Trophoblast cell (in vitro differentiated cells and primary cell): ENCODE data around the gene TEX28.

ENCODE experiments used
- DNase-seq, 2 donors: peaks; one replicate each; pipeline ENCODE4 v3.0.0-alpha.2; 2016
- H2AFZ ChIP-seq: 2 replicates; pipeline ENCODE4 v1.6.1; 2013; ENCODE audit warnings: low read length, moderate library complexity, mild to moderate bottlenecking; ENCODE audit not compliant: insufficient read depth, poor library complexity
- H2AK5ac ChIP-seq: 2 replicates; pipeline ENCODE4 v1.6.1; 2013; ENCODE audit warnings: mild to moderate bottlenecking, low read length
- H2BK120ac ChIP-seq: 2 replicates; pipeline ENCODE4 v1.6.1; 2013; ENCODE audit warnings: low read length, mild to moderate bottlenecking, moderate library complexity; ENCODE audit not compliant: insufficient read depth, poor library complexity
- H2BK12ac ChIP-seq: 2 replicates; pipeline ENCODE4 v1.6.1; 2013; ENCODE audit warnings: mild to moderate bottlenecking, low read length, moderate library complexity
- H2BK5ac ChIP-seq: 2 replicates; pipeline ENCODE4 v1.6.1; 2013; ENCODE audit warnings: low read length, low read depth, moderate library complexity, mild to moderate bottlenecking; ENCODE audit not compliant: poor library complexity
- H3K14ac ChIP-seq: 2 replicates; pipeline ENCODE4 v1.6.1; 2013; ENCODE audit warnings: mild to moderate bottlenecking, low read length
- H3K18ac ChIP-seq: 2 replicates; pipeline ENCODE4 v1.6.1; 2013; ENCODE audit warnings: mild to moderate bottlenecking, low read length
- H3K23ac ChIP-seq: 2 replicates; pipeline ENCODE4 v1.6.1; 2013; ENCODE audit warnings: low read length
- H3K27ac ChIP-seq: 2 replicates; pipeline ENCODE4 v1.5.1; 2013; ENCODE audit warnings: low read depth, mild to moderate bottlenecking, inconsistent platforms, low read length, moderate library complexity
- H3K27me3 ChIP-seq: 2 replicates; pipeline ENCODE4 v1.6.1; 2013; ENCODE audit warnings: inconsistent platforms, mild to moderate bottlenecking, low read length, moderate library complexity; ENCODE audit not compliant: insufficient read depth
- H3K36me3 ChIP-seq, 2 experiments: 1 replicate in 1 of 2; 2 replicates in 1 of 2; pipeline ENCODE4 v1.6.1; 2013; ENCODE audit warnings: low read length in 2 of 2, mild to moderate bottlenecking in 2 of 2, moderate library complexity in 1 of 2; ENCODE audit not compliant: insufficient read depth in 2 of 2, control insufficient read depth in 1 of 2
- H3K4ac ChIP-seq: 2 replicates; pipeline ENCODE4 v1.6.1; 2013; ENCODE audit warnings: low read depth, mild to moderate bottlenecking, low read length, moderate library complexity
- H3K4me1 ChIP-seq, 2 experiments: 1 replicate in 1 of 2; 2 replicates in 1 of 2; pipeline ENCODE4 v1.6.1; 2013; ENCODE audit warnings: low read length in 2 of 2, mild to moderate bottlenecking in 2 of 2, moderate library complexity in 1 of 2; ENCODE audit not compliant: insufficient read depth in 2 of 2, control insufficient read depth in 1 of 2
- H3K4me2 ChIP-seq: 2 replicates; pipeline ENCODE4 v1.6.1; 2013; ENCODE audit warnings: inconsistent platforms, mild to moderate bottlenecking, low read length, moderate library complexity
- H3K4me3 ChIP-seq: 2 replicates; pipeline ENCODE4 v1.5.1; 2013; ENCODE audit warnings: mild to moderate bottlenecking, low read depth, low read length, inconsistent platforms
- H3K79me1 ChIP-seq: one replicate; pipeline ENCODE4 v1.6.1; 2013; ENCODE audit warnings: low read length
- H3K79me2 ChIP-seq: 2 replicates; pipeline ENCODE4 v1.6.1; 2013; ENCODE audit warnings: low read length, mild to moderate bottlenecking; ENCODE audit not compliant: control insufficient read depth, insufficient read depth, poor library complexity
- H3K9ac ChIP-seq: 2 replicates; pipeline ENCODE4 v1.6.1; 2013; ENCODE audit warnings: mild to moderate bottlenecking, low read length
- H3K9me3 ChIP-seq: 2 replicates; pipeline ENCODE4 v1.6.1; 2013; ENCODE audit warnings: low read depth, mild to moderate bottlenecking, control low read depth, inconsistent platforms, low read length; ENCODE audit not compliant: insufficient read depth
- H4K12ac ChIP-seq: 2 replicates; pipeline ENCODE4 v1.6.1; 2013; ENCODE audit warnings: low read depth, mild to moderate bottlenecking, low read length, moderate library complexity
- H4K8ac ChIP-seq: 2 replicates; pipeline ENCODE4 v1.6.1; 2013; ENCODE audit warnings: low read depth, mild to moderate bottlenecking, low read length, moderate library complexity
- H4K91ac ChIP-seq: one replicate; pipeline ENCODE4 v1.6.1; 2013; ENCODE audit warnings: low read depth, mild to moderate bottlenecking, low read length, moderate library complexity
- WGBS: extraction: QIAGEN DNeasy Blood & Tissue Kit; methylation state at CpG from one replicate; pipeline ENCODE4 v1.1.7; 2013; ENCODE audit warnings: missing lambda C conversion rate; ENCODE audit not compliant: insufficient read length, insufficient coverage; ENCODE audit errors: extremely low coverage; 5-methylcytosine and 5-hydroxymethylcytosine counted together

Gene TEX28

DNA sequence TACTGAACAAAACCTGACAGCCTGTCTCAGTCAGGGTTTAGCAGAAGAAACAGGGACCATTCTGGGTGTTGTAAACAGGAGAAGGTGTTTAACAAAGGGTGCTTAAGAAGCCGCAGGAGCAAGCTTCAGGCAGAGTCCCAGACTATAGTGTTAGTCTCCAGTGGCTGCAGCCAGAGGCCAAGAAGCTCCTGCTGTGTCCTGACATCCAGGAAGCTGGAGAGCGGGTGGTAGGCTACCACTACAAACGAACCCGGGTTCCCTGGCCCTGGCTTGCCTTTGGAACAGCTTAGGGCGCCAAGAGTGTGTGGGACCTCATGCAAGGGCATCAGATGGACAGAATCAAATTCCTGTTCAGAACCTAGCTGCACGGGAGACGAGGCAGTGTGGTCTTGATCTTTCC lies 28.6 kb upstream of the TEX28 start:
- H3K23ac ChIP-seq = no peak overlapping the region
- H4K12ac ChIP-seq = no peak overlapping the region
- H3K4me1 ChIP-seq = no peaks in the 10 kb centered on the region
- no peak overlapping the region for H4K8ac ChIP-seq
- H2AFZ ChIP-seq = no peak overlapping the region
- DNase-seq = no peak
- no peak overlapping the region for H2BK120ac ChIP-seq
- H3K9me3 ChIP-seq = no peaks in the 10 kb centered on the region
- H3K27me3 ChIP-seq = peaks cover 3% of the 10 kb centered on the region
- H2AK5ac ChIP-seq = no peak overlapping the region
- H3K18ac ChIP-seq = no peak overlapping the region
- no peak overlapping the region for H3K4me3 ChIP-seq
- H4K91ac ChIP-seq = no peak overlapping the region
- no peak overlapping the region for H3K4me2 ChIP-seq
- no peak overlapping the region for H3K14ac ChIP-seq
- no peak overlapping the region for H3K9ac ChIP-seq
- no peak overlapping the region for H2BK12ac ChIP-seq
- H3K27ac ChIP-seq = no peak overlapping the region
- no peaks in the 10 kb centered on the region for H3K36me3 ChIP-seq
- H3K79me2 ChIP-seq = no peaks in the 10 kb centered on the region
- no peak overlapping the region for H2BK5ac ChIP-seq
- no CpG with 5 or more reads among the region's 7 CpGs for WGBS
- H3K4ac ChIP-seq = no peak overlapping the region
- H3K79me1 ChIP-seq = no peaks in the 10 kb centered on the region

DNA sequence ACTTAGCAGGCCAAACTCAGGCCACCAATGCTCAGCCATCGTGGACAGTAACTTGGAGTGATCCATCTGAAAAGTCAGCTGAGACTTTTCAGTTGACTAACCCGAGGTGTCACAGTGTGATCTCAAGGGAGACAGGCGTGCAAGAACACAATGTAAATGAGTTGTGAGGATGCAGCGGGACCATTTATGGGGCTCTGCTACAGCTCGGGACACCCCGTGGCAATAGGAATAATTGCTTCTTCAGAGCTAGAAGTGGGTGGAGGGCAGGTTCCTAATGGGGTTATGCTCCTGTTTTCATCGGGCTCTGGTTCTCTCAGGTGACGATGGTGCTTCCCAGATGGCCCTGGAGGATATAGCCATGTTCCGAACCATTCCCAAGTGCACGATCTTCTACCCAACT lies 28.0 kb upstream of the TEX28 start:
- no peak overlapping the region for H3K4ac ChIP-seq
- H3K4me1 ChIP-seq = no peaks in the 10 kb centered on the region
- H2BK120ac ChIP-seq = no peak overlapping the region
- no peak overlapping the region for H3K4me2 ChIP-seq
- H3K9ac ChIP-seq = no peak overlapping the region
- WGBS = no CpG with 5 or more reads among the region's 10 CpGs
- peaks cover 3% of the 10 kb centered on the region for H3K27me3 ChIP-seq
- no peak overlapping the region for H4K12ac ChIP-seq
- H4K91ac ChIP-seq = no peak overlapping the region
- H2AFZ ChIP-seq = no peak overlapping the region
- no peak overlapping the region for H3K23ac ChIP-seq
- no peaks in the 10 kb centered on the region for H3K36me3 ChIP-seq
- H2BK12ac ChIP-seq = no peak overlapping the region
- no peak overlapping the region for H3K27ac ChIP-seq
- no peaks in the 10 kb centered on the region for H3K79me1 ChIP-seq
- no peak overlapping the region for H2AK5ac ChIP-seq
- H3K14ac ChIP-seq = no peak overlapping the region
- no peaks in the 10 kb centered on the region for H3K79me2 ChIP-seq
- DNase-seq = no peak
- H4K8ac ChIP-seq = no peak overlapping the region
- no peaks in the 10 kb centered on the region for H3K9me3 ChIP-seq
- no peak overlapping the region for H3K18ac ChIP-seq
- H3K4me3 ChIP-seq = no peak overlapping the region
- no peak overlapping the region for H2BK5ac ChIP-seq

DNA sequence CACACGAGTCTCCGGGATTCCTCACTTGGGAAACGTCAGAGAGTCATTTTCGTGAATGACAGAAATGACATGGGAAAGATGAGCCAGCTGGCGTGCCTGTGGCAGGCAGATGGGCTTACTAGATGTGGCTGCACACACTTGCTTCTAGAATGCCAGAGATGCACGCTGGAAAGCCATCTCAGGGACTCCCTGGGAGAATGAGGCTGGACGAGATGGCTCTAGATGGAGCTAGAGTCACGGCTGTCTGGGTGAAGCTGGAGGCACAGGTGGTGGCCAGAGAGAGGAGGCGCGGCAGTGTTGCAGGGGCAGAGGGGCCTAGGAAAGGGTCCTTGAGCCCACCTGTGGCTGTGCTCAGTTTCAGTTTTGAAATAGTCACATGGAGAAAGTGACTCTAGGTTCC lies 26.7 kb upstream of the TEX28 start:
- no peaks in the 10 kb centered on the region for H3K79me2 ChIP-seq
- H3K4ac ChIP-seq = no peak overlapping the region
- H3K4me2 ChIP-seq = no peak overlapping the region
- H3K18ac ChIP-seq = no peak overlapping the region
- no peak overlapping the region for H2BK5ac ChIP-seq
- H2AK5ac ChIP-seq = no peak overlapping the region
- DNase-seq = peak in 1 of 2 donors; percentile 20
- no peaks in the 10 kb centered on the region for H3K4me1 ChIP-seq
- no peaks in the 10 kb centered on the region for H3K27me3 ChIP-seq
- no peak overlapping the region for H2BK120ac ChIP-seq
- no peak overlapping the region for H3K27ac ChIP-seq
- no peaks in the 10 kb centered on the region for H3K36me3 ChIP-seq
- no peak overlapping the region for H2AFZ ChIP-seq
- no peak overlapping the region for H3K14ac ChIP-seq
- H3K23ac ChIP-seq = no peak overlapping the region
- no CpG with 5 or more reads among the region's 10 CpGs for WGBS
- no peak overlapping the region for H4K91ac ChIP-seq
- H3K4me3 ChIP-seq = no peak overlapping the region
- H3K9me3 ChIP-seq = no peaks in the 10 kb centered on the region
- H4K12ac ChIP-seq = no peak overlapping the region
- no peaks in the 10 kb centered on the region for H3K79me1 ChIP-seq
- no peak overlapping the region for H3K9ac ChIP-seq
- no peak overlapping the region for H2BK12ac ChIP-seq
- no peak overlapping the region for H4K8ac ChIP-seq

DNA sequence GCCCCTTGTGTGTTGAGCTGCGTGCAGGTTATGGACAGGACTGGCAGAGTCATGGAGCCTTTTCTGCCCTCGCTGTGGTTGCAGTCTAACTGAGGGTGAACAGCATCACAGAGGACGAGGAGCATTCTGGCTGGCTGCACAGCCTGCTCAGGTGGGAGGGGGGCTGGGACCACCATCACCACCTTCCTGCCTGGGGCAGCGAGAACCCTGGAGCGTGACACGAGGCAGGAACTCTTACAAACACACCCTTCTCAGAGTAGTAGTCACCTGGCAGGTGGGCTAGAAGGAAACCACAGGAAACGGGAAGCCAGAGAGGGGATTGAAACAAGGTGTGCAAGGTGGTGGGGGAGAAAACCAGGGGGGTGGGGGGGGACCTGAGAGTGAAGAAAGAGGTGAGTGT lies 26.2 kb upstream of the TEX28 start:
- Histone ChIP-seq H3K36me3 (no peaks in the 10 kb centered on the region), H3K9me3 (no peaks in the 10 kb centered on the region), H2BK12ac (no peak overlapping the region), H3K18ac (no peak overlapping the region), H3K14ac (no peak overlapping the region), H3K4me1 (no peaks in the 10 kb centered on the region), H4K91ac (no peak overlapping the region), H2BK120ac (no peak overlapping the region), H3K79me1 (no peaks in the 10 kb centered on the region), H4K8ac (no peak overlapping the region), H2AFZ (no peak overlapping the region), H3K4me3 (no peak overlapping the region), H2BK5ac (no peak overlapping the region), H3K9ac (no peak overlapping the region), H3K4me2 (no peak overlapping the region), H2AK5ac (no peak overlapping the region), H3K79me2 (no peaks in the 10 kb centered on the region), H3K4ac (no peak overlapping the region), H4K12ac (peak overlapping the region; percentile 36), H3K23ac (no peak overlapping the region), H3K27me3 (no peaks in the 10 kb centered on the region), H3K27ac (no peak overlapping the region)
- no CpG with 5 or more reads among the region's 7 CpGs for WGBS
- DNase-seq = no peak
